Breast epithelium (tissue), 3 donors: ENCODE data around the gene MRPL49.
A peak's percentile ranks its signal among the peaks of the same experiment; 100 is the strongest.

Experiments used
- CTCF ChIP-seq, 3 donors: fragments of 450-650 bp; IDR thresholded peaks; one replicate each; pipeline ENCODE4 v1.5.1; 2016 to 2017; ENCODE audit warnings: antibody characterized with exemption in 3 of 3, mild to moderate bottlenecking in 3 of 3, moderate library complexity in 3 of 3
- POLR2A ChIP-seq: fragments of 450-650 bp; IDR thresholded peaks from one replicate; pipeline ENCODE4 v1.6.1; 2016; ENCODE audit warnings: antibody characterized with exemption, mild to moderate bottlenecking, moderate library complexity

DNA sequence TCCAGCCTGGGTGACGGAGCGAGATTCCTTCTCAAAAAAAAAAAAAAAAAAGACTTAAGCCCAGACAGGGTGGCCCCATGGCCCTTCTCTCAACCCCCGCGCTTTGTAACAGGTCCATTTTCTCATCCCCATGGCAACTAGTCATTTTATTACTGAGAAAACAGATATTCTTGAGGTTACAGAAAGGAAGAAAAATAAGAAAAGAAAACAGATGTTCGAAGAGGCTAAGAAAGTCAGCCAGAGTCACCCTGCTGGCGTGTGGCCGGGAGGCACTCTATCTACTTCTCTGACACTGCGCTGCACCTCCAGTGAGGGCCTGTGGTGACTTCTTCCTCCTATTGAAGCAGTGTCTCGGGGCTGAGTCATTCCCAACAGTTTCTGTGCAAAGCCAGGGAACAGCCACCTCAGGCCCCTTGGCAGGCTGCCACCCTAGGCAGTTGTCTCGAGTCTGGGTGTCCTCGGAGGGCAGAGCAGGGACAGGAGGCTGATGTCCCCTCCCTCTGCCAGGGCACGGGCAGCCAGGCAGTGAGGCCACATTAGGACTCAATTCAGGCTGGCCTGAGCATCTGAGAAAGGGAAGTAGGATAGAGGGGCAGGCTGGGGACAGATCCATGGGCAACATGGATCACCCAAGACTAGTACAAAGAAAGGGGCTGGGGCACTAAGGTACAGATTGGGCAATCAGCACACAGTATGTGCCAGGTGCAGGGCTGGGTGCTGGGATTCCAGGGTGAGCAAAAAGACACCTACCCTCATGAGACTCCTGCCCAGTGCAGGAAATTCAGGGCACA is 28.6 kb downstream of the MRPL49 start:
- TF ChIP-seq CTCF (IDR thresholded peaks at IDR 0.05) (peak in 1 of 3 donors; percentile 55), POLR2A (no peak)
